ENCODE results near the gene DDX21.
"Not testable (repeated sequence)": the region's sequence is repeated elsewhere in the genome, so short reads cannot be mapped to it uniquely, and the experiment has no call there.

The DDX21 gene

DNA sequence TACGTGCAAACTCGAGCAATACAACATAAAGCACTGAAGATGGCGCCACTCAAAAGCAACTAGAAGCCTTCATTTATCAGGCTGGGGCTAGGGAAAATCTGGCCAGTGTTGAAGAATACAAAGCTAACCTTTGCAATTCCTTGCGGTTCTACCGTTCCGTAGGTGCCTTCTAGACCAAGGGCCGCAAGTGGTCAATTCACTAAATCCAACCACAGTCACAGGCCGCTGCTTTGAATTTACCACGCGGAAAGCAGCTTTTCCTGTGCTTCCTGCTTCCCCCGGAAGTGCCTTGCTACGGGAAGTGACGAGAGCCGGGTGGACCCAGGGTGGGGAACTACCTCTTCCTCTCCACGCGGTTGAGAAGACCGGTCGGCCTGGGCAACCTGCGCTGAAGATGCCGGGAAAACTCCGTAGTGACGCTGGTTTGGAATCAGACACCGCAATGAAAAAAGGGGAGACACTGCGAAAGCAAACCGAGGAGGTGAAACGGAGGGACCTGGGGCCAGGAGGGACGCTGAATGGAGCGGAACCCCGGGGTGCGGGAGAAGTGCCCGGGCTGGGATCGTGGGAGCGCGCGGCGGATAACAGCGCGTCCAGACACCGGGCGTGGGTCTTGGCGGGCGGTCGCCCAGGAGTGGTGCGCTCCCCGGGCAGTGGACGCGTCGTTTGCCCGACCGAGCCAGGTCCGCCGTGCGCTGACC lies at the start of gene DDX21:
Gene DDX21, plus strand, starts transcription at position 339 of the 701 bp plus-strand sequence. Its CDS starts 56 bp downstream, at position 395.
- in situ Hi-C loops (cut with HindIII; ENCODE audit: low sequenced_read_pairs), result no loop called here
- peak within 1 kb of the TSS; percentile 97 for H3K4me3 ChIP-seq (ENCODE audit: low read depth, low read length)
- peak; percentile 58 for TF ChIP-seq CTCF (IDR thresholded peaks at IDR 0.05; ENCODE audit: low read depth, low read length)
- DNase-seq (ENCODE audit: low read depth, low spot score), result peak; percentile 93

- H3K4me3 ChIP-seq (ENCODE audit: low read depth, low read length), result no peak overlapping the region
- DNase-seq (ENCODE audit: low read depth, low spot score), result peak; percentile 56
- in situ Hi-C loops (cut with HindIII; ENCODE audit: low sequenced_read_pairs), result no loop called here
- no peak for TF ChIP-seq CTCF (IDR thresholded peaks at IDR 0.05; ENCODE audit: low read depth, low read length)
These were observed 31.4 kb upstream of the DDX21 start for GRCh38 chr10:68924593-68924992.

- in situ Hi-C loops (cut with HindIII; ENCODE audit: low sequenced_read_pairs), result no loop called here
- TF ChIP-seq CTCF (IDR thresholded peaks at IDR 0.05; ENCODE audit: low read depth, low read length), result no peak
- no peak overlapping the region for H3K4me3 ChIP-seq (ENCODE audit: low read depth, low read length)
- no peak for DNase-seq (ENCODE audit: low read depth, low spot score)
These were observed 30.5 kb upstream of the DDX21 start for GRCh38 chr10:68925489-68925888.

- in situ Hi-C loops (cut with HindIII; ENCODE audit: low sequenced_read_pairs); DNase-seq (ENCODE audit: low read depth, low spot score): not testable (repeated sequence)
These were observed 26.8 kb upstream of the DDX21 start for GRCh38 chr10:68929157-68929556.

DNA sequence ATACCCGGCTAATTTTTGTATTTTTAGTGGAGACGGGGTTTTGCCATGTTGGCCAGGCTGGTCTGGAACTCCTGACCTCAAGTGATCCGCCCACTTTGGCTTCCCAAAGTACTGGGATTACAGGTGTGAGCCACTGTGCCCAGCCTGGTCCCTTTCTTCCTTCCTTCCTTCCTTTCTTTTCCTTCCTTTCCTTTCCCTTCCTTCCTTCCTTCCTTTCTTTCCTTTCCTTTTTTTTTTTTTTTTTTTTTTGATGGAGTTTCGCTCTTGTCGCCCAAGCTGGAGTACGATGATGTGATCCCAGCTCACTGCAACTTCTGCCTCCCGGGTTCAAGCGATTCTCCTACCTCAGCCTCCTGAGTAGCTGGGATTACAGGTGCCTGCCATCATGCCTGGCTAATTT lies 26.1 kb upstream of the DDX21 start:
- in situ Hi-C loops (cut with HindIII; ENCODE audit: low sequenced_read_pairs); DNase-seq (ENCODE audit: low read depth, low spot score); H3K4me3 ChIP-seq (ENCODE audit: low read depth, low read length): not testable (repeated sequence)

More at GRCh38 chr10:68929157-68929556, 26.8 kb upstream of the DDX21 start:
- H3K4me3 ChIP-seq (ENCODE audit: low read depth, low read length), result not testable (repeated sequence)

DNA sequence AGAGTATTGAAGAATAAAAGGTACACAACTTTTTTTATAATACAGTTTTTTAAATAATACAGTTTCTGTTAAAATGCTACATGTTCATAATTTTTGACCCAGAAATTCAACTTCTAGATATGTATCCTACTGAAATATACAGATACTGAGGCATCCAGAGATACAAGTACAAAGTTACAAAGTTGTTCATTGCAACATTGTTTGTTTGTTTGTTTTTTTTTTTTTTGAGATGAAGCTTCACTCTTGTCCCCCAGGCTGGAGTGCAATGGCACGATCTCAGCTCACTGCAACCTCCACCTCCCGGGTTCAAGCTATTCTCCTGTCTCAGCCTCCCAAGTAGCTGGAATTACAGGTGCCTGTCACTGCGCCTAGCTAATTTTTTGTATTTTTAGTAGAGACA lies 23.1 kb upstream of the DDX21 start:
- H3K4me3 ChIP-seq (ENCODE audit: low read depth, low read length); in situ Hi-C loops (cut with HindIII; ENCODE audit: low sequenced_read_pairs); DNase-seq (ENCODE audit: low read depth, low spot score): not testable (repeated sequence)

DNA sequence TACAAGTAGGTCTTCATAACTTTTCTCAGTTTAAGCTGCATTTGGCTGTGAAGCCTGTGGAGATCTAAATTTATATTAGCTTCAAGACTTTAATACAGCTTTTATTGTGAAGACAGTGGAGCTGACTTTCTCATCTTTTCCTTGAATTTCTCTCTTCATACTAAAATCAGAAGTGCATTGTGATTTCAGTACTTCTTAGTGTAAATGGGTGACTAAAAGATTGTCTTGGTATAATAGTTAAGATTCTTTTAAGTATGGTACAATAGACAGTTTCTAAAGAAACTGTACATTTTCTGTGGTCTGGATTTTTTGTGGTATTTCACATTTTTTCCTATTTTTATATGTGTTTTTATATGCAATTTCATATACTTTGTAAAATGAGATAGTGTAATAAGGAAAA lies 21.0 kb upstream of the DDX21 start:
- in situ Hi-C loops (cut with HindIII; ENCODE audit: low sequenced_read_pairs), result no loop called here
- no peak for DNase-seq (ENCODE audit: low read depth, low spot score)
- no peak overlapping the region for H3K4me3 ChIP-seq (ENCODE audit: low read depth, low read length)
- no peak for TF ChIP-seq CTCF (IDR thresholded peaks at IDR 0.05; ENCODE audit: low read depth, low read length)

GRCh38 chr10:68938117-68938516 lies 17.9 kb upstream of the DDX21 start:
- no peak overlapping the region for H3K4me3 ChIP-seq (ENCODE audit: low read depth, low read length)
- DNase-seq (ENCODE audit: low read depth, low spot score), result no peak
- in situ Hi-C loops (cut with HindIII; ENCODE audit: low sequenced_read_pairs), result no loop called here
- no peak for TF ChIP-seq CTCF (IDR thresholded peaks at IDR 0.05; ENCODE audit: low read depth, low read length)
